SU-DHL-6 (cell line): Measurements from ENCODE around the gene ZNF768.

Experiments used
- EZH2phosphoT487 ChIP-seq: fragments of 200-600 bp; sonication (generic), shearing (Covaris generic); conservative IDR thresholded peaks from 2 replicates; pipeline ENCODE4 v1.6.1; 2018; ENCODE audit warnings: mild to moderate bottlenecking, antibody characterized with exemption, low read length, moderate library complexity, mixed read lengths
- TF ChIP-seq, protein P1 (sequence below): fragments of 200-600 bp; sonication (generic); IDR thresholded peaks from one replicate; pipeline ENCODE4 v1.5.1; 2017; ENCODE audit warnings: antibody characterized with exemption, mild to moderate bottlenecking, low read length, moderate library complexity; ENCODE audit not compliant: insufficient read depth, poor library complexity, severe bottlenecking

DNA sequence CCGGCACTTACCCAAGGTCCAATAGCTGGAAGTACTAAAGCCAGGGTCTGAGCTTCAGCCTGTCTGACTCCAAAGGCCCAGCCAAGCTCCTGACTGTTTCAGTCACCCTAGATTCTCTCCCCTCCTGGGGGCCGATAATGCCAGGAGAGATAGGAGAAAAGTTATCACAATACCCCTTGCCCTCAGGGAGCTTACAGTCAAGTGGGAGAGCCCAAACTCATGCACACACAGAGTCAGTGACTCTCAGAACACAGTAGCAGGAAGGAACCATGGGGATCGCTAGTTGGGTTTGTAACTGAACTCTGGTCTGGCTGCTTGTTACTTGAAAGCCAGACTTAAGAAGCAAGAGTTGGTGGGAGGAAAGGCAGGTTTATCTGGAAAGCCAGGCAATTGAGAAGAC lies 14.9 kb downstream of the ZNF768 start:
- no peak for TF ChIP-seq EZH2phosphoT487
- TF ChIP-seq, protein P1, sequence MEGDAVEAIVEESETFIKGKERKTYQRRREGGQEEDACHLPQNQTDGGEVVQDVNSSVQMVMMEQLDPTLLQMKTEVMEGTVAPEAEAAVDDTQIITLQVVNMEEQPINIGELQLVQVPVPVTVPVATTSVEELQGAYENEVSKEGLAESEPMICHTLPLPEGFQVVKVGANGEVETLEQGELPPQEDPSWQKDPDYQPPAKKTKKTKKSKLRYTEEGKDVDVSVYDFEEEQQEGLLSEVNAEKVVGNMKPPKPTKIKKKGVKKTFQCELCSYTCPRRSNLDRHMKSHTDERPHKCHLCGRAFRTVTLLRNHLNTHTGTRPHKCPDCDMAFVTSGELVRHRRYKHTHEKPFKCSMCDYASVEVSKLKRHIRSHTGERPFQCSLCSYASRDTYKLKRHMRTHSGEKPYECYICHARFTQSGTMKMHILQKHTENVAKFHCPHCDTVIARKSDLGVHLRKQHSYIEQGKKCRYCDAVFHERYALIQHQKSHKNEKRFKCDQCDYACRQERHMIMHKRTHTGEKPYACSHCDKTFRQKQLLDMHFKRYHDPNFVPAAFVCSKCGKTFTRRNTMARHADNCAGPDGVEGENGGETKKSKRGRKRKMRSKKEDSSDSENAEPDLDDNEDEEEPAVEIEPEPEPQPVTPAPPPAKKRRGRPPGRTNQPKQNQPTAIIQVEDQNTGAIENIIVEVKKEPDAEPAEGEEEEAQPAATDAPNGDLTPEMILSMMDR = no peak
